Suprapubic skin (tissue), 4 donors: ENCODE results near the gene RTN4R.
"Not testable (repeated sequence)": the region's sequence is repeated elsewhere in the genome, so short reads cannot be mapped to it uniquely, and the experiment has no call there.

Experiments
- EP300 ChIP-seq: sonication (generic); formaldehyde crosslinking; IDR thresholded peaks from one replicate; pipeline ENCODE4 v1.6.1; 2017; ENCODE audit warnings: antibody characterized with exemption
- POLR2A ChIP-seq, 2 donors: fragments of 450-650 bp; IDR thresholded peaks; one replicate each; pipeline ENCODE4 v1.6.1; 2017; ENCODE audit warnings: antibody characterized with exemption in 2 of 2, mild to moderate bottlenecking in 2 of 2, moderate library complexity in 2 of 2
- POLR2AphosphoS5 ChIP-seq, 3 donors: sonication (generic); formaldehyde crosslinking; IDR thresholded peaks; one replicate each; pipeline ENCODE4 v1.6.1; 2017; ENCODE audit warnings: antibody characterized with exemption in 3 of 3
- TF ChIP-seq, protein P1 (sequence below), 2 donors: fragments of 200-600 bp in 1 of 2; fragments of 450-650 bp in 1 of 2; sonication (generic) in 1 of 2; IDR thresholded peaks; one replicate each; pipeline ENCODE4 v1.5.1; 2016 to 2019; ENCODE audit warnings: antibody characterized with exemption in 2 of 2, mild to moderate bottlenecking in 1 of 2, moderate library complexity in 1 of 2

DNA sequence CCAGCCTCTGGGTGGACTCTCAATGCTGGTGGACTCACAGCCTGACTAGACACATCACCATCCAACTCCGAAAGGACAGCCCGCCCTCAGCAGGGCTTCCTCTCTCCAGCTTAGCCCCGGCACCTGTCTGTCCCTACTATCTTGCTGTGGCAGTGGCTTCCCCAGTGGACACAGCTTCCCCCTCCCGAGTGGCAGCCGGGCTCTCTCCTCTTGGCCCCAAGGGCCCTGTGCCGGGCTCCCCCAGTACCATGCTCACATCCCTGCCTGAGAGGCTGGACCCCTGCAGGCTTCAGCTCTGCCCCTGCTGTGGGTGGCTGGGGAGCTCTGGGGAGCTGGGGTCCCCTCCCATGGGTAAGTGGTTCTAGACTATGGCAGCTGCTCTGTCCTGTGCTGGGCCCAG lies 42.7 kb upstream of the RTN4R start:
- TF ChIP-seq, protein P1, sequence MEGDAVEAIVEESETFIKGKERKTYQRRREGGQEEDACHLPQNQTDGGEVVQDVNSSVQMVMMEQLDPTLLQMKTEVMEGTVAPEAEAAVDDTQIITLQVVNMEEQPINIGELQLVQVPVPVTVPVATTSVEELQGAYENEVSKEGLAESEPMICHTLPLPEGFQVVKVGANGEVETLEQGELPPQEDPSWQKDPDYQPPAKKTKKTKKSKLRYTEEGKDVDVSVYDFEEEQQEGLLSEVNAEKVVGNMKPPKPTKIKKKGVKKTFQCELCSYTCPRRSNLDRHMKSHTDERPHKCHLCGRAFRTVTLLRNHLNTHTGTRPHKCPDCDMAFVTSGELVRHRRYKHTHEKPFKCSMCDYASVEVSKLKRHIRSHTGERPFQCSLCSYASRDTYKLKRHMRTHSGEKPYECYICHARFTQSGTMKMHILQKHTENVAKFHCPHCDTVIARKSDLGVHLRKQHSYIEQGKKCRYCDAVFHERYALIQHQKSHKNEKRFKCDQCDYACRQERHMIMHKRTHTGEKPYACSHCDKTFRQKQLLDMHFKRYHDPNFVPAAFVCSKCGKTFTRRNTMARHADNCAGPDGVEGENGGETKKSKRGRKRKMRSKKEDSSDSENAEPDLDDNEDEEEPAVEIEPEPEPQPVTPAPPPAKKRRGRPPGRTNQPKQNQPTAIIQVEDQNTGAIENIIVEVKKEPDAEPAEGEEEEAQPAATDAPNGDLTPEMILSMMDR (IDR thresholded peaks at IDR 0.05), result not testable (repeated sequence)
- TF ChIP-seq POLR2A (IDR thresholded peaks at IDR 0.05); POLR2AphosphoS5 (IDR thresholded peaks at IDR 0.05); EP300: not testable (repeated sequence)
